Astrocyte (in vitro differentiated cells and primary cell): ENCODE data around the gene VWC2L.

Experiments
- EZH2 ChIP-seq: IDR thresholded peaks from 2 replicates; pipeline ENCODE4 v1.6.1; 2012; ENCODE audit warnings: mild to moderate bottlenecking, low read length, inconsistent platforms; ENCODE audit not compliant: insufficient read depth
- TF ChIP-seq, protein P1 (sequence below): IDR thresholded peaks from 2 replicates; pipeline ENCODE4 v1.5.1; 2011; ENCODE audit warnings: low read depth, mild to moderate bottlenecking, inconsistent platforms, low read length, moderate library complexity; ENCODE audit not compliant: insufficient read depth

- TF ChIP-seq, protein P1, sequence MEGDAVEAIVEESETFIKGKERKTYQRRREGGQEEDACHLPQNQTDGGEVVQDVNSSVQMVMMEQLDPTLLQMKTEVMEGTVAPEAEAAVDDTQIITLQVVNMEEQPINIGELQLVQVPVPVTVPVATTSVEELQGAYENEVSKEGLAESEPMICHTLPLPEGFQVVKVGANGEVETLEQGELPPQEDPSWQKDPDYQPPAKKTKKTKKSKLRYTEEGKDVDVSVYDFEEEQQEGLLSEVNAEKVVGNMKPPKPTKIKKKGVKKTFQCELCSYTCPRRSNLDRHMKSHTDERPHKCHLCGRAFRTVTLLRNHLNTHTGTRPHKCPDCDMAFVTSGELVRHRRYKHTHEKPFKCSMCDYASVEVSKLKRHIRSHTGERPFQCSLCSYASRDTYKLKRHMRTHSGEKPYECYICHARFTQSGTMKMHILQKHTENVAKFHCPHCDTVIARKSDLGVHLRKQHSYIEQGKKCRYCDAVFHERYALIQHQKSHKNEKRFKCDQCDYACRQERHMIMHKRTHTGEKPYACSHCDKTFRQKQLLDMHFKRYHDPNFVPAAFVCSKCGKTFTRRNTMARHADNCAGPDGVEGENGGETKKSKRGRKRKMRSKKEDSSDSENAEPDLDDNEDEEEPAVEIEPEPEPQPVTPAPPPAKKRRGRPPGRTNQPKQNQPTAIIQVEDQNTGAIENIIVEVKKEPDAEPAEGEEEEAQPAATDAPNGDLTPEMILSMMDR: no peak
- TF ChIP-seq EZH2: no peak
Measured at GRCh38 chr2:214377286-214377624, 33.6 kb upstream of the VWC2L start.
